HepG2 (cell line): ENCODE results near the gene NSMF. TPM values are rescaled to one million over a fixed set of nuclear protein-coding genes. Genes with fewer than 3 reads are reported as not detected.

ENCODE experiments used
- ARID5B ChIP-seq: IDR thresholded peaks from 2 replicates; pipeline ENCODE4 v1.4.0; 2020; ENCODE audit warnings: mild to moderate bottlenecking, missing genetic modification reagents
- CTCF ChIP-seq: sonication (generic); formaldehyde crosslinking; IDR thresholded peaks from 2 replicates; pipeline ENCODE4 v1.5.0; 2020; ENCODE audit warnings: mild to moderate bottlenecking, missing genetic modification reagents, moderate library complexity
- HDAC6 ChIP-seq: fragments of 200-600 bp; sonication (generic); IDR thresholded peaks from 2 replicates; pipeline ENCODE4 v1.7.0; 2017; ENCODE audit warnings: mild to moderate bottlenecking, antibody characterized with exemption, low read length, low read depth
- ZNF225 ChIP-seq: sonication (generic); formaldehyde crosslinking; IDR thresholded peaks from 2 replicates; pipeline ENCODE4 v1.4.0; 2020; ENCODE audit warnings: mild to moderate bottlenecking, missing genetic modification reagents
- ZNF704 ChIP-seq: sonication (generic); formaldehyde crosslinking; IDR thresholded peaks from 2 replicates; pipeline ENCODE4 v1.8.1; 2023; ENCODE audit warnings: mild to moderate bottlenecking, inconsistent platforms, moderate library complexity, missing genetic modification reagents, borderline replicate concordance
- polyA plus RNA-seq, 8 experiments: library from polyadenylated mRNA; depleted of rRNA in 3 of 8; stranded (reverse) in 7 of 8; unstranded in 1 of 8; fragments of >200 nt; fragmentation: Illumina TruSeq in 4 of 8; extraction: Trizol in 4 of 8; gene quantifications; 2 replicates each; pipeline versions ENCODE4 v1.2.1 to v1.2.3, GENCODE V29; 2011 to 2016; ENCODE audit warnings: low read depth in 4 of 8, missing spikeins in 1 of 8, mixed read lengths in 1 of 8; ENCODE audit not compliant: insufficient read depth in 1 of 8
- total RNA-seq, 5 experiments: library from RNA; depleted of rRNA; stranded (reverse); fragments of >200 nt; fragmentation: Illumina TruSeq; extraction: Trizol; gene quantifications; 2 replicates each; pipeline ENCODE4 v1.2.3, GENCODE V29; 2016; ENCODE audit warnings: low read depth in 1 of 5

NSMF gene
- total and polyA plus RNA-seq, 2 of the 13 experiments (the other 11 are each of a cell fraction or from before 2014, with no cell fraction given): 44.3 to 183 TPM

- TF ChIP-seq ZNF225 (CRISPR knock-in tag): no peak
- no peak for TF ChIP-seq ZNF704 (CRISPR knock-in tag)
- TF ChIP-seq HDAC6: no peak
- TF ChIP-seq CTCF (CRISPR knock-in tag): no peak
- no peak for TF ChIP-seq ARID5B (CRISPR knock-in tag)
Observed at GRCh38 chr9:137457406-137458193, 1.5 kb downstream of the NSMF start (continued).
